Measurements from ENCODE around the gene ZNF664. TPM values are rescaled to one million over a fixed set of nuclear protein-coding genes. Genes with fewer than 3 reads are reported as not detected.
A peak's percentile ranks its signal among the peaks of the same experiment; 100 is the strongest.

The ZNF664 gene
- total RNA-seq, 4 donors from 2014 or later, result 25.0 to 100 (median 40.2) TPM

DNA sequence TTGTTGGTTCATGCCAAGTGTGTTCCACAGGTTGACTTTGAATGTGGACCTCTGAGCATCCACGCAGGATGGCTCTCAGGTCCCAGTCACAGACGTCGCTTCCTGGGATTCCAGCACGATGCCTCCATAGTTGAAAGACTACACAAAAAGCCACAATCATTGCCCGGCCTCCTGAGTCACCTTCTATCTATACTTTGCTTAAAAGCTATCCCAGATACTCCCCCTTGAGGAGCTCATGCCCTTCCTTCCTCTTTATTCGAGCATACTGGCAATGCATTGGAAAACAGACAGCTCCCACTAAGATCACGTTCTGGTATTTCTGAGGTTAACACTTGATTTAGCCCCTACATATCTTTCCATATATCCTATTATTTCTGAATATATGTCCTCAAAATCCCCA lies 40.1 kb downstream of the ZNF664 start:
- Histone ChIP-seq H3K27me3 (no peaks in the 10 kb centered on the region), H3K9me3 (no peaks in the 10 kb centered on the region), H3K36me3 (peaks cover 0 to 48% (median 9%) of the 10 kb centered on the region in 3 donors), H3K4me3 (no peak overlapping the region), H3K27ac (no peak overlapping the region), H3K4me1 (peaks cover 0 to 7% (median 0%) of the 10 kb centered on the region in 3 donors)
- intact Hi-C loops (cut with DNase I), result no loop called here
- 89 to 97% methylated on average over 7 of the region's 7 CpGs for WGBS, 2 donors
- no peak for DNase-seq
- TF ChIP-seq POLR2A (IDR thresholded peaks at IDR 0.05), result no peak
- TF ChIP-seq, protein P1, sequence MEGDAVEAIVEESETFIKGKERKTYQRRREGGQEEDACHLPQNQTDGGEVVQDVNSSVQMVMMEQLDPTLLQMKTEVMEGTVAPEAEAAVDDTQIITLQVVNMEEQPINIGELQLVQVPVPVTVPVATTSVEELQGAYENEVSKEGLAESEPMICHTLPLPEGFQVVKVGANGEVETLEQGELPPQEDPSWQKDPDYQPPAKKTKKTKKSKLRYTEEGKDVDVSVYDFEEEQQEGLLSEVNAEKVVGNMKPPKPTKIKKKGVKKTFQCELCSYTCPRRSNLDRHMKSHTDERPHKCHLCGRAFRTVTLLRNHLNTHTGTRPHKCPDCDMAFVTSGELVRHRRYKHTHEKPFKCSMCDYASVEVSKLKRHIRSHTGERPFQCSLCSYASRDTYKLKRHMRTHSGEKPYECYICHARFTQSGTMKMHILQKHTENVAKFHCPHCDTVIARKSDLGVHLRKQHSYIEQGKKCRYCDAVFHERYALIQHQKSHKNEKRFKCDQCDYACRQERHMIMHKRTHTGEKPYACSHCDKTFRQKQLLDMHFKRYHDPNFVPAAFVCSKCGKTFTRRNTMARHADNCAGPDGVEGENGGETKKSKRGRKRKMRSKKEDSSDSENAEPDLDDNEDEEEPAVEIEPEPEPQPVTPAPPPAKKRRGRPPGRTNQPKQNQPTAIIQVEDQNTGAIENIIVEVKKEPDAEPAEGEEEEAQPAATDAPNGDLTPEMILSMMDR (IDR thresholded peaks at IDR 0.05), result no peak

DNA sequence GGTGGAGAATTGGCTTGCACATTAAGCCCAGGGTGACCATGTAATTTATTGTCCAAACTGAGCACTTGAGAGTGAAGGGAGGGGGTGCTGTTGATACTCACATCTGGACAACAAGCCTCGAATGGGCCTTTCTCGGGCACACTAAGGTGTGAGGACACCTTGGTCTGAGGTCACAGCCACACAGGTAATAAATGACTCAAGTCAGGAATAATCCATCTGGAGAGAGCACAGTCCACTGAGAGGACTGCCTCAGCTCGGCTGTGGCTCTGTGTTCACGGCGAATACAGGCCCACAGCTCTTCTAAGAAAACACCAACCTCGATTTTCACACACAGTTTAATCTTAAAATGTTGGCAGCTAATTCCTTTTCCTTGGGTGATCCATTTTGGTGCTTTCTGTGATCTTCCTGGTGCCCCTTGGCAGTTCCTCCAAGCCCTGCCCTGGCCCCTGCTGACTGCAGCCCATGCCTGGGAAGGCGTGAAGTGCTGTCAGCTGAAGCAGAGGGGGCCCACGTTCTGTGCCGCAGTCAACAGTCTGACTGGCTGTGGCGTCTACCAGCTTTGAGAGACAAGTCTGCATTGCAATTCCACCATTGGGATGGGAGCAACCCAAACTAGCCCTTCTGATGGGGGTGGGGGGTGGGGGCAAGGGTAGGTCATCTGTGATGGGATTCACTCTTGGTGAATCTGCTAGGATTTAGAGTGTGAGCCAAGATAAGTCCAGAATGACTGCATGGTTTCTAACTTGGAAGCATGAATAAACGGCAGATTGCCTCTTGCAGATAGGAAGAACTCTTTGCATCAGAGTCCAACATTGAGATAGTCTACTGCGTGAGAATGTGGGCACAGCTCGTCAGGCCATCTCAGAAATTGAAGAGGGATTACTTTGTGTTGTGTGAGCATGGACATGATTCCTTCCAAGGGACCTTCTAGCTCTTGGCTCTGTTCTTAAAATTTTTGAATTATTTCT lies 42.8 kb downstream of the ZNF664 start:
- Histone ChIP-seq H3K27ac (no peak overlapping the region), H3K36me3 (peaks cover 0 to 36% (median 9%) of the 10 kb centered on the region in 3 donors), H3K27me3 (no peaks in the 10 kb centered on the region), H3K9me3 (no peaks in the 10 kb centered on the region), H3K4me3 (no peak overlapping the region), H3K4me1 (peaks cover 0 to under 1% (median 0%) of the 10 kb centered on the region in 3 donors)
- intact Hi-C loops (cut with DNase I), result no loop called here
- TF ChIP-seq POLR2A (IDR thresholded peaks at IDR 0.05), result no peak
- TF ChIP-seq, protein P1 (IDR thresholded peaks at IDR 0.05), result no peak
- no peak for DNase-seq
- 91 to 94% methylated on average over 8 of the region's 13 CpGs for WGBS, 2 donors

DNA sequence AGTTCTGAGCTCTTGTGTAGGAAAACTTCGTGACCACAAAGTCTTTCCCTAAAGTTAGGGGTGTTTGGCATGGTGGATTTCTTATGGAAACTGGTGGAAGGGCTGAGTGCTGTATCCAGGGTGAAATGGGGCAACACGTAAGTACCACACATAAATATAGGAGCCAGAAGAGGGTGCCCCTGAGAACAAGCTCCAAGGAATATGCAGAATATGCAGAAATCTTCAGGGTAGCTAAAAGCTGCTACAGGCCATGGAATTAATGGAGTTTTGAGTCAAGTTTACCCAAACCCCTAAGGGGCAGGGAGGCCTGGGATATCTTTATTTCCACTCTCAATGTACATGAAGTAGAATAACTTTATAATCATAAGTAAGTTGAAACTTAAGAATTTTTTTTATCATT lies 44.0 kb downstream of the ZNF664 start:
- WGBS, 2 donors, result 88% methylated on average over 2 of the region's 2 CpGs

GRCh38 chr12:124018539-124018938 lies 45.5 kb downstream of the ZNF664 start:
- peaks cover 0 to 8% (median 0%) of the 10 kb centered on the region in 3 donors for H3K36me3 ChIP-seq
- intact Hi-C loops (cut with DNase I), result no loop called here
- WGBS, 2 donors, result 67 to 90% methylated on average over 1 to 2 of the region's 2 CpGs

More for the DNA sequence above, 44.0 kb downstream of the ZNF664 start:
- DNase-seq, result no peak
- no peaks in the 10 kb centered on the region for H3K27me3 ChIP-seq
- peaks cover 0 to 5% (median 0%) of the 10 kb centered on the region in 3 donors for H3K4me1 ChIP-seq
- H3K36me3 ChIP-seq, result peaks cover 0 to 23% (median 9%) of the 10 kb centered on the region in 3 donors
- no peak for TF ChIP-seq POLR2A (IDR thresholded peaks at IDR 0.05)
- TF ChIP-seq, protein P1 (IDR thresholded peaks at IDR 0.05), result no peak
- no peak overlapping the region for H3K4me3 ChIP-seq
- intact Hi-C loops (cut with DNase I), result no loop called here
- H3K27ac ChIP-seq, result no peak overlapping the region
- no peaks in the 10 kb centered on the region for H3K9me3 ChIP-seq

More at GRCh38 chr12:124018539-124018938, 45.5 kb downstream of the ZNF664 start:
- TF ChIP-seq POLR2A (IDR thresholded peaks at IDR 0.05), result no peak
- TF ChIP-seq, protein P1 (IDR thresholded peaks at IDR 0.05), result no peak
- H3K9me3 ChIP-seq, result no peaks in the 10 kb centered on the region
- no peaks in the 10 kb centered on the region for H3K27me3 ChIP-seq
- no peak for DNase-seq
- H3K4me1 ChIP-seq, result peaks cover 0 to 5% (median 0%) of the 10 kb centered on the region in 3 donors
- H3K4me3 ChIP-seq, result no peak overlapping the region
- peak overlapping the region in 1 of 4 donors; percentile 45 for H3K27ac ChIP-seq

Measured in esophagus squamous epithelium (tissue), 5 donors.